ENCODE data around the gene IRS2.

IRS2 gene

DNA sequence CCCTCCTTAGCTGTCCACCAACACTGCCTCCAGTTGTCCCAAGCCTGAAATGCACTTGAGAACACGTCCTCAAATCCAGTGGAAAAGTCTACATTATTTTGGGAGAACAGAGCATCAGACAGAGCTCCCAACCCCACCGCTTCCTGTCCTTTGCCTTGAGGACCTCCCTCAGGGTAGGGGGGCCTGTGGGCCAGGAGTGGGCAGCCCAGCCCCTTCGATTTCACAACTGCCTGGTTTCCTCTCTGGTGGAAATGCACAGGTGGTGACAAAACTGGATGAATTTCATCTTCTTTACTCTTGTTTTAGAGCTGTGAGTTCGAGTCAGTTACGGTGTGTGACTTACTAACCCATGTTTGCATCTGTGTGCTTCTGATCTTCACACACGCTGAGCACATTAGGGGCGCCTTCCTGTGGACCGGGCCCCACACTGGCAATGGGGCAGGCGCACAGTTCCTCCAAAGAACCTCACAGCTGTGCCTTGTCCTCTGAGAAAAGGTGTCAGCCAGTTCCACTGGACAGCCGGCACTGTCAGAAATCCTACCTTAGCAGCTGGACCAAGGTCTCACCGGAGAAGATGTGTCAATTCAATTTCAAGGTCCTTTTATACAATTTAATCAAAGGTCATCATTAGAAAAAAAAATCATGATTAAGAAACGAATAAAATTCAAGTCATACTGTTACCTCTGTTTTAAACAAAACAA lies 80.2 kb downstream of the IRS2 start:
- no peak for DNase-seq (ENCODE audit: low read depth in 2 of 2)

DNA sequence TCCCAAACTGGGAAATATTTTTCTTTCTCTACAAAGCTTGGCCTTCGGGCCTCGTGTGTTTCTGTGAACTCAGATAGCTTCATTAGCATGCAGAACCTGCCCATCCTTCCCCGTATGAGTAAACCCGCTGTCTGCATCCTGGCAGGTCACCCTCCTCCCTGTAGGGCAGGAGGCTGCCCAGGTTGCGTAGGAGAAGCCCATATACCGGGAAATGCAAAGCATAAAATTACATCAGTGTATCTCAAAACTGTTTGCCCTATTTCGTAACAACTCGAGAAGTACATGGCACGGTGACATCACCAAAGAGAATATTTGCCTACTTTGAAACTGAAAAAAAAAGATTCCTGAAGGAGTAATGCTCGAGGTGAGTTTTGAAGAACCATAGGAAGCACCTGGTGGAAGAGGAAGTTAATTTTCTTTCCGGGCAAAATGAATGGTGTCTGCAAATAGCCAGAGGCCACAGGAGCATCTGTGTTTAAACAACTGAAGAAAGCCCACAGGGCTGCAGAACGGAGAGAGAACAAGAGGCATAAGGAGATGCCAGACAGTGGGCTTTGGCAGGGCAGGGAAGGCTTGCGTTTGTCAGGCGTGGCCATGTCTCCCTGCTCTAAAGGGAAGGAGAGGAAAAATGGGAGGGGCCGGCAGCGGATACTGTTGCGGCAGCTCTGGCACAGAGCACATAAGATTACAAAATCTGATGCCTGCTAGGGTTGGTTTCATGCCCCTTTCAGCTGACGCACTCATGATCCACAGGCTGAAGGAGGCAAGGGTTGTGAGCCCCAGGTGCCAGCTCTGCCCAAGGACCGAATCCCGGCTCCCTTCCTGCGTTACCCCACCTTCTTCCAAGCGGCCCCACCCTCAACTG lies 81.4 kb downstream of the IRS2 start:
- no peak for DNase-seq (ENCODE audit: low read depth in 2 of 2)

DNA sequence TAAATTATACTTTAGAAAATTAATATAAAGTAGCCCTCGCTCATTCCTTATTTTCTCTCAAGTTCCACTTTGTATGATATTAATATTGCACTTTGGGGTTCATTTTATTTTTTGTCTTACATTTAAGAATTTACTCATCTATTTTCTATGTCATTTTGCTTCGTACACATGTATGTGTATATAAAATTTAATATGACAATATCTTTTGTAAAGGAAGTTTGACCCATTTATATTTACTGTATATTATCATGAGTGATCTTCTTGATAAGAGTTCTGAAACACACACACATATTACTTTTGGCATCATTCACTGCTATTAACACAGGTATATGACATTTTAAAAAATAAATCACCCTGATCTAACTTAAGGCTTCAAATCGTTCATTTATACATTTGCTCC lies 83.1 kb downstream of the IRS2 start:
- no peak for DNase-seq (ENCODE audit: low read depth in 2 of 2)

Data from stimulated activated CD8-positive, alpha-beta memory T cell treated with anti-CD3 and anti-CD28 coated beads, Interleukin-2, amount 100 ng/mL, for 48 hours (primary cell).